ENCODE data around the gene FRMD4B.

Gene FRMD4B

DNA sequence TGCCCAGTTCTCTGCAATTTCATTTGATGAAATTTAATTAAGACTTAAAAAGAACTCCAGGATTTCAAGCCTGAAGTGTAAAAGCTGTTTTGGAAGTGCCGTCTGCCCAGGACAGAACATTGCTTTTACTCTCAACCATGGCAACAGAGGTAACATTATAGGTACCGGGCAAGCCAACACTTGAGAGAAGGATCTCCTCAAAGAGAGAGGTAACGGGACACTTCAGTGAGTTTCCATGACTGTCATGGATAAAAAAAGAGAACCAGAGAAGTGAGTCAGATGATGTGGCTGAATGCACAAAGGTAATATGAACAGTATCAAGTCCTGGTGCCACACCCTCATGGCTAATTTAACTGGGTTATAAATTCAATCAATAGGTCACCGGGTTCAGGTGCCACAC lies 133.3 kb downstream of the FRMD4B start:
- no peak for TF ChIP-seq EZH2 (IDR thresholded peaks at IDR 0.05; ENCODE audit: borderline replicate concordance, low read length)
- no peak for TF ChIP-seq CTCF (IDR thresholded peaks at IDR 0.05; ENCODE audit: low read length)

DNA sequence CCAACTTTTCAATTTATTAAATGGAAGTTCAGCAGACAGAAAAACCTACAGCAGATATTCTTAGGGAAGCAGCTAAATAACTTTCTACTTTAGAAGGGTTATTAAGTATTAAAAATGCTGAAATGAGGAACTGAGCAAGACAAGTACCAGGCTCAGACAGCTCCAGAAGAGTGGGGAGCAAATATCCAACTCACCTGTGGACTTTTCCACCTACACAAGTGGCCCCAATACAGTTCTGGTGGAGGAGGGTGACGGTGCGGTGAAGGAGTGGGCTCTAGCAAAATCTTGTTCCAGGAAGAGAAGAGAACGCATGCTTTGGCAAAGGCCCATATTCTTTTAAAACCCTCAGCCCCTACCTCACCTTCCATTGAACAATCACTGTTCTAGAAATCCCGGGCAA lies 133.7 kb downstream of the FRMD4B start:
- Histone ChIP-seq H3K4me3 (ENCODE audit: low read depth, low read length, poor library complexity, severe bottlenecking) (no peak overlapping the region), H3K27me3 (ENCODE audit: insufficient read depth, low read length) (no peaks in the 10 kb centered on the region), H3K4me1 (ENCODE audit: insufficient read depth, low read length, severe bottlenecking) (no peaks in the 10 kb centered on the region), H4K20me1 (ENCODE audit: insufficient read depth, low read length) (no peaks in the 10 kb centered on the region), H2AFZ (ENCODE audit: low read length) (no peak overlapping the region), H3K27ac (ENCODE audit: low read depth, low read length, poor library complexity, severe bottlenecking) (no peak overlapping the region), H3K4me2 (ENCODE audit: low read length) (no peak overlapping the region), H3K36me3 (ENCODE audit: insufficient read depth, low read length) (no peaks in the 10 kb centered on the region), H3K9me3 (ENCODE audit: low read length) (no peaks in the 10 kb centered on the region), H3F3A (ENCODE audit: insufficient read depth, low read length) (no peaks in the 10 kb centered on the region), H3K9ac (ENCODE audit: low read length) (no peak overlapping the region), H3K79me2 (ENCODE audit: insufficient read depth, low read length) (no peaks in the 10 kb centered on the region), H3K9me2 (ENCODE audit: low read depth, low read length) (no peaks in the 10 kb centered on the region)
- no peak for TF ChIP-seq CTCF (IDR thresholded peaks at IDR 0.05; ENCODE audit: low read length)
- TF ChIP-seq EZH2 (IDR thresholded peaks at IDR 0.05; ENCODE audit: borderline replicate concordance, low read length) = no peak

More for the DNA sequence above, 133.3 kb downstream of the FRMD4B start:
- H3K9ac ChIP-seq (ENCODE audit: low read length) = no peak overlapping the region
- no peak overlapping the region for H2AFZ ChIP-seq (ENCODE audit: low read length)
- no peaks in the 10 kb centered on the region for H3K4me1 ChIP-seq (ENCODE audit: insufficient read depth, low read length, severe bottlenecking)
- H3K9me3 ChIP-seq (ENCODE audit: low read length) = no peaks in the 10 kb centered on the region
- H4K20me1 ChIP-seq (ENCODE audit: insufficient read depth, low read length) = no peaks in the 10 kb centered on the region
- no peaks in the 10 kb centered on the region for H3K9me2 ChIP-seq (ENCODE audit: low read depth, low read length)
- no peak overlapping the region for H3K27ac ChIP-seq (ENCODE audit: low read depth, low read length, poor library complexity, severe bottlenecking)
- no peaks in the 10 kb centered on the region for H3K79me2 ChIP-seq (ENCODE audit: insufficient read depth, low read length)
- H3K36me3 ChIP-seq (ENCODE audit: insufficient read depth, low read length) = no peaks in the 10 kb centered on the region
- H3K4me2 ChIP-seq (ENCODE audit: low read length) = no peak overlapping the region
- H3K4me3 ChIP-seq (ENCODE audit: low read depth, low read length, poor library complexity, severe bottlenecking) = no peak overlapping the region
- H3K27me3 ChIP-seq (ENCODE audit: insufficient read depth, low read length) = no peaks in the 10 kb centered on the region
- H3F3A ChIP-seq (ENCODE audit: insufficient read depth, low read length) = no peaks in the 10 kb centered on the region

- no peak overlapping the region for H3K4me3 ChIP-seq (ENCODE audit: low read depth, low read length, poor library complexity, severe bottlenecking)
- H3K4me1 ChIP-seq (ENCODE audit: insufficient read depth, low read length, severe bottlenecking) = no peaks in the 10 kb centered on the region
- H3K27ac ChIP-seq (ENCODE audit: low read depth, low read length, poor library complexity, severe bottlenecking) = no peak overlapping the region
- H3K4me2 ChIP-seq (ENCODE audit: low read length) = no peak overlapping the region
- no peak overlapping the region for H2AFZ ChIP-seq (ENCODE audit: low read length)
- H3K9ac ChIP-seq (ENCODE audit: low read length) = no peak overlapping the region
- H3K9me3 ChIP-seq (ENCODE audit: low read length) = no peaks in the 10 kb centered on the region
- no peaks in the 10 kb centered on the region for H3K27me3 ChIP-seq (ENCODE audit: insufficient read depth, low read length)
- no peak for TF ChIP-seq EZH2 (IDR thresholded peaks at IDR 0.05; ENCODE audit: borderline replicate concordance, low read length)
- TF ChIP-seq CTCF (IDR thresholded peaks at IDR 0.05; ENCODE audit: low read length) = no peak
- H3F3A ChIP-seq (ENCODE audit: insufficient read depth, low read length) = no peaks in the 10 kb centered on the region
- H3K9me2 ChIP-seq (ENCODE audit: low read depth, low read length) = no peaks in the 10 kb centered on the region
- H3K36me3 ChIP-seq (ENCODE audit: insufficient read depth, low read length) = no peaks in the 10 kb centered on the region
- H4K20me1 ChIP-seq (ENCODE audit: insufficient read depth, low read length) = no peaks in the 10 kb centered on the region
- H3K79me2 ChIP-seq (ENCODE audit: insufficient read depth, low read length) = no peaks in the 10 kb centered on the region
Measured at GRCh38 chr3:69251078-69251805, 134.6 kb downstream of the FRMD4B start.

All from OCI-LY1 (cell line).